PC-3 (cell line): Measurements from ENCODE around the gene PDF. TPM values are rescaled to one million over a fixed set of nuclear protein-coding genes. Genes with fewer than 3 reads are reported as not detected.

Source experiments
- total RNA-seq: library from RNA; depleted of rRNA; stranded (reverse); fragments of >200 nt; gene quantifications from 2 replicates; pipeline ENCODE4 v1.2.3, GENCODE V29; 2014; rRNA removed

Gene PDF
- total RNA-seq, 1 experiment from 2014 or later = 30.6 TPM

Other genes with a start within 250 kb of the PDF start
- 92.5 and 153 TPM in 2 replicates for gene HAS3, start 224.9 kb downstream of the PDF start, total RNA-seq
- 45.9 and 54.7 TPM in 2 replicates for gene CHTF8, start 198.0 kb downstream of the PDF start, total RNA-seq
- 26.4 and 26.9 TPM in 2 replicates for gene UTP4, start 197.9 kb downstream of the PDF start, total RNA-seq
- gene SNTB2, start 143.4 kb downstream of the PDF start, total RNA-seq = 40.4 and 62.6 TPM in 2 replicates
- 27.3 and 28.1 TPM in 2 replicates for gene VPS4A, start 19.2 kb downstream of the PDF start, total RNA-seq
- 27.2 and 29.5 TPM in 2 replicates for gene COG8, start 9.0 kb upstream of the PDF start, total RNA-seq
- 25.4 and 28.3 TPM in 2 replicates for gene NIP7, start 9.2 kb upstream of the PDF start, total RNA-seq
- gene TMED6, start 21.2 kb upstream of the PDF start, total RNA-seq = not detected in 2 replicates
- gene TERF2, start 55.4 kb upstream of the PDF start, total RNA-seq = 8.4 and 17.2 TPM in 2 replicates
- gene CYB5B, start 94.0 kb upstream of the PDF start, total RNA-seq = 64.5 and 77.1 TPM in 2 replicates
- gene NFAT5, start 235.4 kb upstream of the PDF start, total RNA-seq = 11.4 and 14.3 TPM in 2 replicates